GM19240 (cell line): Measurements from ENCODE around the gene GJB2.
"Not testable (repeated sequence)": the region's sequence is repeated elsewhere in the genome, so short reads cannot be mapped to it uniquely, and the experiment has no call there.

ENCODE experiments used
- DNase-seq: peaks from one replicate; pipeline ENCODE4 v3.0.0; 2011; ENCODE audit warnings: low spot score; ENCODE audit not compliant: insufficient read length

The GJB2 gene

DNA sequence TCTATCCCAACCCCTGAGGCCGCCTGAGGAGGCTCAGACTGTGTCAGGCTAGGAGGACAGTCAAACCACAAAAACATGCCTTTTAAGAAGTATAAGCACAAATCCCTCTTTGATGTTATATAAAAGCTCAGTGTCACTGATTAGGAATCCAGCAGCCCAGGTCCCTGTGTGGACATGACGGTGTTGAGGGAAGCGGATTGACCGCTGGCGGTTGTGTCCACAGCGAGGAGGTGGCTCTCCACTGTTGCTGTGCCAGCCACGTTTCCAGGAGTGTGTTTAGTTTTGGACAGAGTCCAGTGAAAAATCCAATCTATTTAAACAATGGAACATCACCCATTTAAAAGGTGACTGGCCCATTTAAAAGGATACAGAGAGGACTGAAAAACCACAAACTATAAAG, 24.3 kb downstream of the GJB2 start:
- no peak for DNase-seq

GRCh38 chr13:20165417-20166257, 27.1 kb downstream of the GJB2 start:
- DNase-seq, result no peak

DNA sequence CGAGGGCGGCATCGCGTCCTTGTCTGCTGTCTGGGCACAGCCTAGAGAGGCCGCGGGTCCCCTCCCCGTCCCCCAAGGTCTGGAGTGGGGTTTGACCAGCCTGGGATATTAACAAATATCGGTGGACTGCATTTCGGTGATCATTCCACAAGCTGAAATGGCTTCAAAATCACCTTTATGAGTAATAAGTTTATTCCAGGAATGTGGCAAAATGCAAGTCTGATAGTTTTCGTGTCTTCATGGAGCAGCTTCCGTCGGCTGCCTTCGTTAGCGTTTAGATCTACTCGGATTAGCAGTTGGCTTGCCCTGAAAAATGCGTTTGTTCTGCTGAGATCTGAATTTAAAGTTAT, 30.8 kb downstream of the GJB2 start:
- no peak for DNase-seq

DNA sequence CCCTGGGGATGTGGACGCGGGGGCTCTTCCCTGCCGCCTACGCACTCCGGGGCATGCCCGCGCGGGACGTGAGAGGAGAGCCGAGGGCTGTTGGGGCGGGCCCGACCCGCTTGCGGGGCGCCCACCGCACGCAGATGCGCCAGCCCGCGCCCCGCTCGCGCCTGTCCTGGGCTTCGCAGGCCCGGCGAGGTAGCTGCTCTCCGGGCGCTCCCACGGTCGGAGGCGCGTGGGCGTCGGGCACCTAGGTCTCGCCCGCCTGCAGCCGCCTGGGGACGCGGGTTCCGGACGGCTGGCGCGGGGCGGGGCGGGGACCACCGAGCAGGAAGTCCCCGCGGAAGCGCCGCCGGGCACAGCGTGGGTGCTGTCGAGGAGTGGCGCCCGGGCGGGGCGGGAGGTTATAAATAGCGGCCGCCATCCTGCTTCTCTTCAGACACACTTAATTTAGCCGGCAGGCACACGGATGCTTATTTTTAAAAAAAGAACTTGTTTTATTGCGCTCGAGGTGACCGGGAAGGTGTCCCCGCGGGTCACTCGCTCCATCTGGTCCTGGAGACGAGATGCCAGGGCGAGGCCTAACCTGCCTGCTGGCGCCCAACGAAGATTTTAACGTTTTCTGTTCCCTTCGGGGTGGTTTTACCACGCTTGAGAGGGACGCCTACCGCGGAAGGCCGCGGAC, 31.3 kb downstream of the GJB2 start:
- DNase-seq, result no peak

- no peak for DNase-seq
These were observed 32.1 kb downstream of the GJB2 start, which contains the start of gene GJA3 for GRCh38 chr13:20160306-20161274. TSS of gene GJA3 (minus strand) at chr13:20161052. CDS start at chr13:20143288, 17,764 bp downstream.

DNA sequence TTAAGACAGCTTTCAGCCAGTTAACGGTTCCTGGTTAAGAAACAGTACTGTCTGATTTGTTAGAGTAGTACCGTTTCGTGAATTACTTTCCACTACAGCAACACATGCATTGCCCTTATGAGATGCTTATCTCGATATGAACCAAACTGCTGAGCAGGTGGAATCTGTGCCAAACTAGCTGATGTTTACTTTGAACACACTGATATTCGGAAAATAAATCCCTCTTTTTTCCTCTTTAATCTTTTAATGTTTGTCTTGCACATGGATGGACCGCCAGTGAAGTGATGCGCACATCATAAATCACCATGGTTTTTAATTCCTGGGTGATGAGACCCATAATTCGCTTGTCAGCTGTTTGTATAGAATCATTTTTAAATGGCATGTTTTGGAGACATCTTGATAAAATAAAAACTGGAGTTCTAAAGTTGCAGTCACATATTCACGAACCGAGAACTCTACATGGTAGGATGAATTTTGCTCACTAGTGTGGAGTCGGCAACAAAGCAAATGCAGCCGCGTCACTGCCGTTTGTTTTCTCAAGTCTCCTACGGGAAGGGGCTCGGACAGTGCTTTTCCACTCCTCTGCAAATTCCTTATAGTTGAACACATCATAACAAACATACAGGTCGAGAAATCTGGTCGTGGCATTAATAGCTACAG, 33.0 kb downstream of the GJB2 start:
- DNase-seq, result no peak

GRCh38 chr13:20157151-20157796, 35.5 kb downstream of the GJB2 start:
- no peak for DNase-seq

- no peak for DNase-seq
These were observed 36.0 kb downstream of the GJB2 start for GRCh38 chr13:20156702-20157101.

GRCh38 chr13:20153290-20153689, 39.4 kb downstream of the GJB2 start:
- not testable (repeated sequence) for DNase-seq

DNA sequence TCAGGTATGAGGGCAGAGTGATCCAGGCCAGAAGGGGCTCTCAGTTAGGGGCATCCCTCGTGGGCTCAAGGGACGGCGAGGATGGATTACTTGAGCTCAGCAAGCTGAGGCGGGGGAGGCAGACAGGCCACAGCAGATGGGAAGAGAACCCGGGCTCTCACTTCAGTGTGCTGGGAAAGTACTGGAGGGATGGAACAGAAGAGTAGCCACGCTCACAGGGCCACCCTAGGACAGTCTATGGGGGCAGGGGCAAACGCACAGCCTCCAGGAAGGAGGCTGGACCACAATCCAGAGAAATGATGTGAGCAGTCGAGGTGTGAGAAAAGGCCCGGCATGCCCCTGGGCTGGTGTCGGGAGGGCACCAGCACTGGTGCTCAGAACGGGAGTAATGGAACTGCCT, 41.1 kb downstream of the GJB2 start:
- no peak for DNase-seq

GRCh38 chr13:20151016-20151415, 41.7 kb downstream of the GJB2 start:
- DNase-seq, result no peak

DNA sequence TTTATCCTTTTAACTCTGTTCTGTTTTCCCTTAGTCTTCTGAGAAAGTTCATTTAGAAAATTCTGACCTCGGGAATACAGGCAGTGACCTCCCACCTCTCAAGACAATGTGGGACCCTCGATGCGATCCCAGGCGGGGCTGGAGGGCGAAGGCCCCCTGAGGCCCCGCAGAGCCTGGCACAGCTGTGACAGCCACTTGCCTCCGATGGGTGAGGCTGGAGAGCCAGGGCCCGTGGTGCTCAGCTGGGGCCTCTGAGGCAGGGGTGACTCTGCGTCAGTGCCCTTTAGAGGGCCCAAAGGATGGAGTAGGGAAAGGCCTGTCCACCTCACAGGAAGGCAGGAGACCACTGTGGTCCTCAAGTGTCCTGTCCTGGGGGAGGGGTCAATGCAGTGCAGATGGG, 42.2 kb downstream of the GJB2 start:
- no peak for DNase-seq

DNA sequence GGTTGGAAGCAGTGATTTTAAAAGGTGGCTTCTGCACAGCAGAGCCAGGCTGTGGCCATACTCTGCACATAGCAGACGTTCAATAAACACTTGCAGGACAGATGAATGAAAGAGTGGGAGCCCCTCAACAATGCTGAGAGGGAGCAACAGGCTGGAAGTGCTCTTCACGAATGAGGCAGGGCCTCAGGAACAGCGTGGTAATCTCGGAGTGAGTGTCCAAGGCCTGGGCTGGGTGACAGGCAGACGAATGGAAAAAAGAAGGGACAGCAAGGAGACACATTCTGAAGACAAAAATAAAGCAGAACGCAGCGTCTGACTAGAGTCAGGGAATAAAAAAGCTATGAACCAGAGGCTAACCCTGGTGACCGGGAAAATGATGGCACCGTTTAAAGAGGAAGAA, 43.0 kb downstream of the GJB2 start:
- DNase-seq, result no peak

DNA sequence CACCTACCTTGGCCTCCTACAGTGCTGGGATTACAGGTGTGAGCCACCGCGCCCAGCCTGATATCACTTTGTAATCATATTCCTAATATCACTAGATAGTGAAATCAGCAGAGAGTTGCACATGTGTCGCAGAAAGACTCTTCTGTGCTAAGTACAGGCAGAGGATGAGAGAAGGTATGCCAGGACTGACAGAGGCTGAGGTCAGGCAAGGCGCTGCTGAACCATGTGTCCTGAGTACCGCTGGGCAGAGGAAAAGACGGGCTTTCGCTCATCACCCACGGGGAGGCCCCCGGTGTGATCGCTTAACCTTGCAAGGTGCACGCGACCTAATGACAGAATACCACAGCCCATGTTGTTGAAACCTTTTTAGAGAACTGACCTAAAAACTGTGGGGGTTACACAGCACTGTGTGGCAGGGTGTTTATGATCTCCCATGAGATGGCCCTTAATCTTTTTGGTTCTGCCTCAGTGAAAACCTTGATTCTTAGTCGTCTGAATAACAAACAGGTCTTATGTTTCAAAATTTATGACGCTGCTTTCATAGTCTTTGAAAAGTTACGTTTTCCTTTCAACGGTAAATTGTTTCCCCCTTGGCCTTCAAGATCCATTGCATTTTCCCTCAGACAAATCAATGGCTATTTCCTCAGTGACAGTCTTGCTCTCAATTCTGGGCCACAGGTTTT, 44.1 kb downstream of the GJB2 start:
- no peak for DNase-seq

DNA sequence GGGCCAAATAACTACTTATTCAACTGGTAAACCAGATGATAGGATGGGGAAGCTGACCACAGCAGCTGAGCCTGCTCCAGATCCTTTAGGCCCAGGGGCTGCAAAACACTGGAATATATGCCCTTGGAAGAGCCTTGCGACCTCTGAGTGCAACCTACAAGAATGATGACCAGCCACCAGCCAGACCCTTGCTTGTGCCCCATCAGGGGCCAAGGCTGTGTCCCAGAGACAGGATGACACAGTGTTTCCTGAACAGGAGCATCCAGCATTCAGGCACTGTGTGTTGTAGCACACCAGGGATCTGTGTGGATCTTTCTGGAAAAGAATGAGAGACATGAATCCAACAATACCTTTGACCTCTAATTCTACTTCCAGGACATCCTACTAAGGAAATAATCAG, 46.4 kb downstream of the GJB2 start:
- DNase-seq, result no peak

- DNase-seq, result no peak
These were observed 47.2 kb downstream of the GJB2 start for GRCh38 chr13:20145521-20145920.

- DNase-seq, result no peak
These were observed 48.4 kb downstream of the GJB2 start for GRCh38 chr13:20144141-20144850.

DNA sequence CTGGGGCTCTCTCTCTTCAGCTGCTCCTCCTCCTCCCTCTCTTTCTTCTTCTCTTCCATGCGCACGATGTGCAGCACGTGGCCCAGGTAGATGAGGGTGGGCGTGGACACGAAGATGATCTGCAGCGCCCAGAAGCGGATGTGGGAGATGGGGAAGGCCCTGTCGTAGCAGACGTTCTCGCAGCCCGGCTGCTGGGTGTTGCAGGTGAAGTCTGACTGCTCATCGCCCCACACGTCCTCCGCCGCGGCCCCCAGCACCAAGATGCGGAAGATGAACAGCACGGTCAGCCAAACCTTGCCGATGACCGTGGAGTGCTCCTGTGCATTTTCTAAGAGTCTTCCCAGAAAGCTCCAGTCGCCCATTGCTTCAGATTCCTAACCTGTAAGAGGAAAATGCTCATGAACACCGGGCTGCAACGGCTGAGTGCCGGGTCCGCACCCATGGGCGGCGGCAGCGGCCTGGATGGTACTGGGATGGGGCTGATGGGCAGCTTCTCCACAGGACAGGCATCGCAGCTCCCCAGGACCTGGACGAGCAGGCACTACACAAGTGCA, 49.7 kb downstream of the GJB2 start:
- no peak for DNase-seq
